ENCODE measurements around the gene MAF.

MAF gene

DNA sequence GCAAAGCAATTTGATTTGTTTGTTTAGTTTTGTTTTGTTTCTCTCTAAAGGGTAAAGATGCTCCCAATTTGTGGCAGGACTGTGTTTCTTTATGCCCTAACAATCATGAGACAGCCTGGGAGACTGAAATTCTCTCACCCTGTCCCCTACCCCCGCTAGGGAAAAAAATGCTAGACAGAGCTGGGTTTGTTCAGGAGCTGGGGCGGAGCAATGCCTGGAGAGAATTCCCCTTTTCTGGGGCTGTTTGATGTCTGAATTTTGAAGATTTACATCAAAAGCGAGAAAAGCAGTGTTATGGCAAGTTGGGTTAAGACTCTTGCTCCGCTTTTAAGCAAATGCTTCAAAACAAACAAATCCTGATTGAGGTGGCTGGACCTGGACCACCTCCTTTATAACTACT is 8.4 kb downstream of the MAF start:
- FAIRE-seq (no peak), DNase-seq (ENCODE audit: low spot score) (no peak)

- FAIRE-seq (no peak), DNase-seq (ENCODE audit: low spot score) (no peak)
These were observed 10.9 kb downstream of the MAF start for GRCh38 chr16:79589601-79590102.

GRCh38 chr16:79587897-79588296 is 12.6 kb downstream of the MAF start:
- FAIRE-seq: no peak
- DNase-seq (ENCODE audit: low spot score): no peak

DNA sequence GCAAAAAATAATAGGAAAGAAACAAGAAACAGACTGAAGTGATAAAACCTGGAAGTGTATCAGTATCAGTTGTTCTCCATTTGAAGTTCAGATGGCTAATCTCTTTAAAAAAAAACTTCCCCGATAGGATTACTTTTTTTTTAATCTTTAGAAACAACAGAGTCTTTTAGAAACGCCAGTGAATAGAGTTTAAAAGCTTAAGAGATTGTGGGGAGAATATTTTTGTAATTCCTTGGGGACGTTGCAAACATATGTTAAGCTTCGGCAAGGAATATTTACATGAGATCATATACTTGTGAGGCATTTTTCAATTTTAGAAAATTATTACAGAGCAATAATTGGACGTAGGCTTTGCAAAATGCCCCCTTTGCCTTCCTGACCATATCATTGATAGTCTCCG is 13.2 kb downstream of the MAF start:
- FAIRE-seq: no peak

GRCh38 chr16:79582789-79583188 is 17.7 kb downstream of the MAF start:
- DNase-seq (ENCODE audit: low spot score) (no peak), FAIRE-seq (no peak)

More for the DNA sequence above, 13.2 kb downstream of the MAF start:
- DNase-seq (ENCODE audit: low spot score): no peak

DNA sequence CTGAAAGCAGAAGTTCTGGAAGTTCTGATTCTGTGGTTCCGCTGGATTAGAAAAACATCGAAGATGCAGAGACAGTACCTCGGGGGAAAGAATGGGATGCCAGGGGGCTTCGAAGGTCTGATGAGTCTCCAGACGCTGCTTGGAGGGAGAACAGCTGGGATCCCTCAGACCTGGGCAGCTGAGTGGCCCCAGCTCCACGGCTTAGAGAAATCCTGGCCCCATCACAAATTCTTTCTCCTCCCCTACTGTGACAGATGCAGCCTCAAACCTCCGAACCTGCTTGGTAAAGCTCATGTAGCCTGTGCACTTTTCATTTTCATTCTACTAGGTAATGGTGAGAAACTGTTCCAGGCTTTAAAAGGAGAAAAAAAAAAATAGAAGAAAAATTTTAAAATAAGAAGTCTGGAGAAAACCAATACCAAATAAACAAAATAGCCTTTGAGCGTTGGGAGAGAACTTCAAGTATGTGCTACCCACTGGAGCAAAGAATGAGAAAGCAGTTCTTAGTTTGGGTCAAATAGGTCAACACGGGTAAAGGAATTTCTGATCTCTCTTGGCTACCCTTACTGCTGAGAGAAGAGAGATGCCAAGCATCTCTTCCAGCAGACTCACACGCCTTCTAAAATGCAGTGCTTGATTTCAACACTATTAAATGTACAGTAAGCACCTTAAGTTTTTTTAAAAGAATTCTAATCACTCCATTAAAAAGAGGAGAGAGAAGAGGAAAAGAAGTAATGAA is 19.9 kb downstream of the MAF start:
- DNase-seq (ENCODE audit: low spot score) (no peak), FAIRE-seq (no peak)

- DNase-seq (ENCODE audit: low spot score) (no peak), FAIRE-seq (no peak)
These were observed 23.9 kb downstream of the MAF start for GRCh38 chr16:79576602-79577001.

GRCh38 chr16:79573884-79574283 is 26.7 kb downstream of the MAF start:
- DNase-seq (ENCODE audit: low spot score) (no peak), FAIRE-seq (no peak)

DNA sequence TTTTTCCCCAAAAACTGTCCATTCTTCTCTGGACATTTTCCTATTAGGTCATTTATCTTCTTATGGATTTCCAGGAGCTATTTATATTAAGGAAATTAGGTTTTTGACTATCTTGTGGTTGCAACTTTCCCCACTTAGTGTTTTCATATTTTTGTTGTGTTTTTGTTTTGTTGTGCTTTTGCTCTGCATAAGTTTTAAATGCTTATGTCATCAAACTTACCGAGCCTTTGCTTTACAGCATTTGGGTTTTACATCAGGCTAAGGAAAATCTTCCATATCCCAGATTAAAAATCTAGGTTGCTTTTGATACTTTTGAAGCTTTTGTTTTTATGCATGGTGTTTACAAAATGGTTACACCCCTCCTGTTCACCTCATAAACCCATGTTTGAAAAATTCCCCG is 27.5 kb downstream of the MAF start:
- FAIRE-seq (no peak), DNase-seq (ENCODE audit: low spot score) (no peak)

GRCh38 chr16:79571903-79572535 is 28.5 kb downstream of the MAF start:
- DNase-seq (ENCODE audit: low spot score): no peak
- no peak for FAIRE-seq

DNA sequence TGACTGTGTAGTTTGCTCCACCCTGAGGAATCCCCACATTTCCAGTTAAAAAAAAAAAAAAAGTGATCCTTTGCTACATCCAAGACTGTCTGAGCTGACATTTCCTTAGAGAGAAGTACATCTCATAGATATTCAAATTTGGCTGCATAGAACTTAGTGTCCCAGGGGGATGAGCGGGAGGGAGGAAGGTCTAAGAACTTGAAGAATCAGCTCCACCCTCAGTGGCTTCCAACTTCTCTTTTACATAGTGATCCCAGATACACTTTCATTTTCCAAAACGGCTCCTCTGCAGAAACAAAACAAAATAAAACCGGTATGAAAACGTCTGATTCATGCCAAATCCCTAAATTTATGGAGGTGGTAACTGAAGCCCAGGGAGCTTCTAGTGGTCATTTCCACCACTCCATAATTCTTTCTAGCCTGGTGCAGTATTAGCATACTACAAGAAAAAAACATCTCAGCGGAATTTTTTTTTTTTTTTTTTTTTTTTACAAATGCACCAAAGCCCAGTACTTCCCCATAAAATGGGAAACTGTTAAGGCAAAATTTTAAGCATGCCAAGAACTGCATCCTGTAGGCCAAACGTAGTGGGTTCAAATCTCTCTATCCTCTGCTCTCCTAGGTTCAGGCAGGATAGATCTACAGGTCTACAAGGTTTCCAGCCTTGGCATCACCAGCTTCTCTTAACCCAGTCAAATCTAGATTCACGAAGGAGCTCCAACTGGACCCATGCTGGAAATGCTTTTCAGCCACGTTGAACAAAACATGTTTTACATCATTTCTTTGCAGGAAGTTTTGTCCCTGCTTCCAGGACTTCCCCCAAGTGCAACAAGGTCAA is 29.3 kb downstream of the MAF start:
- no peak for FAIRE-seq
- DNase-seq (ENCODE audit: low spot score): no peak

GRCh38 chr16:79564671-79565107 is 35.8 kb downstream of the MAF start:
- DNase-seq (ENCODE audit: low spot score) (no peak), FAIRE-seq (no peak)

DNA sequence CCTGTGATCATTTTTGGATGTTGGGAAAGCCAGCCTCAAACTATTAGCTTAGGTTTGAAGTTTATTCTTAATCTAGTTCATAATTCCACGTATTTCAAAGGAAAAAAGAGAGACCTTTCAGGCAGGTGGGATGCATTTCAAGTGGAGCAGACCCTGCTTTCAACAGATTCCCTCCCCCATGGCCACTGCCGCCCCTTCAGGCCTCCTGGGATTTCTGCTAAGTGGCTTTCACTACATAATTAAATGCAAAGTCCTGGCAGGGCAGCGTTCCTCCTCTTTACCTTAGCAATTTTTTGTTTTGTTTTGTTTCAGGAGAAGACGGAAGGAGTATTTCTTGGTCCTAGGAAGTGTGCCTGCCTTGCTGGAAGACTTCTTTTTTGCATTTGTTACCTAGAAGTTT is 36.6 kb downstream of the MAF start:
- DNase-seq (ENCODE audit: low spot score) (no peak), FAIRE-seq (no peak)

DNA sequence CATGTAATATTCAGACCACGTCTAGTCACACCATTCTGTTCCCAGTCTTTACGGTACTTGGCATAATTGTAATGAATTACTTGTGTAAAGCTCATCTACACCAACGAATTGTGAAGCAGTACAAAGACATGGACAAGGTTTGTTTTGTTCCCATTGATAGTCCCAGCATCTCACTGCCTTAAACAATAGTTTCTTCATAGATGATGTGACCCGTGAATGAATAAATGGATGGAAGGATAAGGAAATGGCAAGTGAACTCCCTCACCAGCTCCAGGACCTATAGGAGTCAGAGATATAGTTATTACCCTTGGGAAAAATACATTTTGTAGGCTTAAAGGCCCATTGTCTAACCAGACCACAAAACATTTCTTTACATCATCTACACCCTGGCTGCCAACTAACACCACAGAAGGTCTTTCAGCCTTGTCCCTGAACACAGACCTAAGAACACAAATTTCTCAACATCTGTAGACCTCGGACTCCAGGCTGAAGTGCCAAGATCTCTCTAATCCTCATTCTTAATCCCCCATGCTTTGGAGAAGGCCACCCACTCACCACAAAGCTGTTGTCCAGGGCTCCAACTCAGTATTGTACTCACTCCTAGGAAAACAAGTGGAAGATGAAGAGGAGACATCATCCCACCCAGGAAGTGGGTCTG is 38.2 kb downstream of the MAF start:
- FAIRE-seq (no peak), DNase-seq (ENCODE audit: low spot score) (no peak)

DNA sequence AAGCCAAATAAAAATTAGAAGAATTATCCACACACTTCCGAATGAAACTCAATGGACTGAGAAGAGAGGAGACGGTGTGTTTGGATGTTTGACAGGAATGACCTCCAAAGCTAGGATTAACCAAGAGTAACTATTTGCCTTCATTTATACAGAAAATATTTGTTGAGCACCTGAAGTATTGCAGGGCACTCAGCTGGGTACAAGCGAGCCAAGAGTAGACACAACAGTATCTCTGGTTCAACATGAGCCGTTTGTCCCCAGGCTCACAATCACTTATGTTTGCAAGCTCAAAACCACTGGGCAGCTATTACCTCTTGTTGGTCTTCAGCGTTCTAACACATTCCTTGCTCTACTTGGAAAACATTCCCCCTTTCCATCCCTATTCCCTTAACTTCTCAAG is 38.8 kb downstream of the MAF start:
- FAIRE-seq: no peak
- no peak for DNase-seq (ENCODE audit: low spot score)

DNA sequence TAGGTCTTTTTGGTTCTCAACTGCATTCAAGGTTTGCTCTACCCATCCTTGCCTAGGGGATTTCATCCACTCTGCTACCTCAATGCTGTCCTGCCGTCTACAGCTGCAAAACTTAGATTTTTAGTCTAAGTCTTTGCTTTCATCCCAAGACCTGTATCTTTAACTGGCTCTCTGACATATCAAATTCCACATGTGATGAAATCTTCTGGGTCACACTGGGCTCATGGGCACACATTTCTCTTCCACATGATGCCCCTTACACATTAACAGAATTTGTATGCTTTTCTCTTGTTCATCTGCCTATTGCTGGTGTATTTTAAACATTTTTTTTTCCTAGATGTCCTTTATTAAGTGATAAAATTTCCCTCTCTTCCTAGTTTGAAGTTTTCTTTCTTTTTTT is 39.6 kb downstream of the MAF start:
- no peak for DNase-seq (ENCODE audit: low spot score)
- no peak for FAIRE-seq

DNA sequence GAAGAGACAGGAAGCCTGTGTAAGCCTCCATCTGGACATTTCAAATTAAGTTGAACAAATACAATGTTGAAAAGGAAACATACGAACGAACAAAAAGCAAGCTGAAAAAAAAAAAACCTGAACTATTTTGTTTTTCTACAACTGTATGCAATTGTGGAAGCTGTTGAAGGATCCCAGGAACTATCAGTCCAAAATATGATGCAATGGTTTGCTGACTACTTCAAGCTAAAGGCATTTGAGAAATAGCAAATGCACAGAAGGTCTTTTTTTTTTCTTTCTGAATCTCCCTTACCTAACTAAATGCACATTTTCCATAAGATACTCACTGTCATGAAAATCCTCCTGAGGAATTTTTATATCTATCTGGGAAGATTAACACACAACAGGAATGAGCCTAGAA is 40.2 kb downstream of the MAF start:
- no peak for DNase-seq (ENCODE audit: low spot score)
- FAIRE-seq: no peak

DNA sequence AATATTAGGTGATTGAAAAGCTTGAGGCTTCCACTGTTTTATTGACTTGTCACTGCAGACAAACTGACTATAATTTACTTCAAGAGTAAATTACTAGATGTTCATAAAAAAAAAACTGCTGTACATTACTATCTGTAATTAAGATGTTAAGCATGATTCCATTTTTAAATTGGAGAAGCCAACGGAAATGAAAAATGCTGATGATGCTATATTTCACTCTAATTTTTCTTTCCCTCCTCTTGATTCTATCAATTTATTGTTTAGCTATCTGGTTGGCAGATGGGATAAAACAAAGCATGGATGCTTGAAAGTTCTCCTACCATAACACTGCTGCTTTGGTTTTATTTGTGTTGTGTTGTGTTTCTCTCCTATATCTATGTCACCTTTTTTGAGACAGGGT is 41.0 kb downstream of the MAF start:
- no peak for FAIRE-seq
- DNase-seq (ENCODE audit: low spot score): no peak

GRCh38 chr16:79557421-79557820 is 43.1 kb downstream of the MAF start:
- no peak for FAIRE-seq
- no peak for DNase-seq (ENCODE audit: low spot score)

GRCh38 chr16:79554912-79555311 is 45.6 kb downstream of the MAF start:
- FAIRE-seq (no peak), DNase-seq (ENCODE audit: low spot score) (no peak)

DNA sequence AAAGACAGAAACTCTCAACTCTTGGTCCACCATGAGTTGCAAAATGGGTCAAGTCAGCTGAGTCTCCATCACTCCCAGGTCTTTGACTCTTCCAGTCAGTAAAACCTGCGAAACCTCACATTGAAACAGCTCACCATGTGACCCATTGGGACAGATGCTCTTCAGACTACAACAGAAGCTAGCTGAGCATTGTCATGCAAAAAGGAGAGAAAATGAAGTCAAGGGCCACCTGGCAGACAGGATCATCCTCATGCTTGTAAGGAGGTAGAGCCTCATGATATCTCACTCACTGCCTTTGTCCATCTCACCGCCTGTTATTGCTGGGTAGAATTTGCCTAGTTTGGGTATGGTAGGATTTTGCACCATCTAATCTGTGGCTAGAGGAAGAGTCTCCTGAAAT is 50.2 kb downstream of the MAF start:
- no peak for DNase-seq (ENCODE audit: low spot score)
- FAIRE-seq: no peak

GRCh38 chr16:79547085-79547484 is 53.5 kb downstream of the MAF start:
- FAIRE-seq (no peak), DNase-seq (ENCODE audit: low spot score) (no peak)

Data from RCC 7860 (cell line).